Stimulated activated CD4-positive, alpha-beta T cell treated with anti-CD3 and anti-CD28 coated beads, TNF-alpha, amount 100 ng/mL, for 48 hours (primary cell): ENCODE results near the gene HSDL2.
"Not testable (repeated sequence)": the region's sequence is repeated elsewhere in the genome, so short reads cannot be mapped to it uniquely, and the experiment has no call there.

Experiments used
- DNase-seq, 3 donors: peaks; one replicate each; pipeline ENCODE4 v3.0.0-alpha.2; 2020; ENCODE audit warnings: low read depth in 3 of 3

The HSDL2 gene

DNA sequence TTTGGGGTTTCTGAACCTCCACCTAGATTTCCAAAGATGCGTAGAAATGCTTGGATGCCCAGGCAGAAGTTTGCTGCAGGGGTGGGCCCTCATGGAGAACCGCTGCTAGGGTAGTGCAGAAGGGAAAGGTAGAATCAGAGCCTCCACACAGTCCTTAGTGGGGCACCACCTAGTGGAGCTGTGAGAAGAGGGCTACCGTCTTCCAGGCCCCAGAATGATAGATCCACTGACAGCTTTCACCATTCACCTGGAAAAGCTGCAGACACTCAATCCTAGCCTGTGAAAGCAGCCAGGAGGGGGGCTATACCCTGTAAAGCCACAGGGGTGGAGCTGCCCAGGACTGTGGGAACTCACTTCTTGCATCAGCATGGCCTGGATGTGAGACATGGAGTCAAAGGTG, 13.3 kb upstream of the HSDL2 start:
- DNase-seq, result no peak

DNA sequence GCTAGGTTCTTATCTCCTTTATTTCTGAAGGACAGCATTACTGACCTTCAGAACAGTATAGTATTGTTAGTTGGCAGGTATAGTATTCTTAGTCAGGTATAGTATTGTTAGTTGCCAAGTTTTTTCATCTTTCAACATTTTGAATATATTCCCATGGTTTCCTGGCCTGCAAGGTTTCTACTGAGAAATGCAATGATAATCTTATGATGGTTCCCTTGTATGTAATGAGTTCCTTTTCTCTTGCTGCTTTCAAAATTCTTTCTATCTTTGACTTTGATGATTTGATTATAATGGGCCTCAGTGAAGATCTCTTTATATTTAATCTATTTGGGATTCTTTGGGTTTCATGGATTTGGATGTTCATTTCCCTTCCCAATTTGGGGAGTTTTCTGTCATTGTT, 12.4 kb upstream of the HSDL2 start:
- no peak for DNase-seq

DNA sequence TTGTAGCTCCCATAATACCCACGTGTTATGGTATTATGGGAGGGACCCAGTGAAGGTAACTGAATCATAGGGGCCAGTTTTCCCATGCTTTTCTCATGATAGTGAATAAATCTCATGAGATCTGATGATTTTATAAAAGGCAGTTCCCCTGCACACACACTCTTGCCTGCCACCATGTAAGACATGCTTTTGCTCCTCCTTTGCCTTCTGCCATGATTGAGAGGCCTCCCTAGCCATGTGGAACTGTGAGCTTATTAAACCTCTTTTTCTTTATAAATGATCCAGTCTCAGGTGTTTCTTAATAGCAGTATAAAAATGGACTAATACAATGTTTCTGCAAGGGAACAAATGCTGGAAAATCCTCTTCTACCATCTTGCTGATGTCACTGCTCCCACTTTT, 10.1 kb upstream of the HSDL2 start:
- DNase-seq, result no peak

DNA sequence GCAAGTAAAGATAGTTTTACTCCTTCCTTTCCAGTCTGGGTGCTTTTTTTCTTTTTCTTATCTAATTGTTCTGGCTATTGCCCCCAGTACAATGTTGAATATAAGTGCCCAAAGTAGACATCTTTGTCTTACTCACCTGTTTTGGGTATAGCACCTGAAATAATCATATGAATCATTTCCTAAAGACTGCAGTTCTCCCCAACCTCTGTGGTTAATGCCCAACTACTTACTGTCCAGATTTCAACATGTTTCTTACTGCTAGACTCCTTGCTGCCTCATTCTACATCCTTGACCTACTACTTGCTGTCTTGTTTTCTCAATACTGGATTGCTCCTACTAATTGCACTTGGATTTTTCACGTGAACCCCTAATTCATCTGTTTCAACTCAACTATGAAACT, 8.8 kb upstream of the HSDL2 start:
- DNase-seq, result no peak

DNA sequence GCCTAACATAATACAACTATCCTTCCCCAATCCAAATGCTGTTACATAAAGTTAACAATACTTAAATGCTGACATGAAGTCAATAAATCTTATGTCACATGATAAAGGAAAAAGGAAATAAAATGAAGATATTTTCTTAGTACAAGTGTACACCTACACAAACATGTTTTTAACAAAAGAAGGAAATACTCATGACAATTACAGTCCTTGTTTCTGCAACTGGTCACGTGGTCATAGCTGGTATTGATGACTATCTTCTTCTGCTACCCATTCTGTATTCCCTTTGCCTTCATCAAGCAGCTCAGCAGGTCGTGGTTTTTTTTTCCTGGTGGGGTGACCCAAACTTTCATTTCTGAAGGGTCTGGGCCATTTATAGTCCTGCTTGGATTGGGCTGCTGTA, 6.2 kb upstream of the HSDL2 start:
- DNase-seq, result not testable (repeated sequence)

DNA sequence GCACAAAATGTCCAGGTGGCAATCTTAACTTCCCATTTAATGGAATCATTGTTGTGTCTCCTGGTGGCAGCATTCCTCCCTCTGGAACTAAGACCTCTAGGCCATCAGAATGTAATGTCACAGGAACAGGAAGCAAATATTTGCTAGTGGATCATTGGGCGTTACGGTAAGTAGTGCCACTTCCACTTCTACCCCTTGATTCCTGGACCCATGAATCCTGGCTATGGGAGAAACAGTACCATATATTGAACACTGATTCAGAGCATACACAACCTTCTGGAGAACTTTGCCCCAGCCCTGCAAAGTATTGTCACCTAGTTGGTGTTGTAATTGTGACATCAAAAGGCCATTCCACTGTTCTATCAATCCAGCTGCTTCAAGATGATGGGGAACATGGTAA, 5.7 kb upstream of the HSDL2 start:
- DNase-seq, result not testable (repeated sequence)

DNA sequence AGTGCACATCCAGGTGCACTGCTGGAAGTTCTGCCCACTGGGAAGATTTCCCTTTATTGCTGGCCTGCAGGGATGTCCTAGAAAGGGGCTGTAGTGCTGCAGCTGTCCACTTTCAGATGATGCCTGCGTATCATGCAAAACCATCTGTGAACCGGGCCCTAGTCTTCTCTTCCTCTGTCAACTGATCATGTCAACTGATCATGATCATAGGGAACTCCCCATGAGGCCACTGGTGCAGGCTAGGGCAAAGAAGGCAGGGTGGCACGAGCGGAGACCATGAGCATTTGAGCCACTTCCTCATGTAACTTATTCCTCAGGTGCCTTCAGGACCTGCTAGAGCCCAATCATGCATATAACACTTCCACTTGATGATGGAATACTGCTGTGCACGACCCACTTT, 4.5 kb upstream of the HSDL2 start:
- no peak for DNase-seq

DNA sequence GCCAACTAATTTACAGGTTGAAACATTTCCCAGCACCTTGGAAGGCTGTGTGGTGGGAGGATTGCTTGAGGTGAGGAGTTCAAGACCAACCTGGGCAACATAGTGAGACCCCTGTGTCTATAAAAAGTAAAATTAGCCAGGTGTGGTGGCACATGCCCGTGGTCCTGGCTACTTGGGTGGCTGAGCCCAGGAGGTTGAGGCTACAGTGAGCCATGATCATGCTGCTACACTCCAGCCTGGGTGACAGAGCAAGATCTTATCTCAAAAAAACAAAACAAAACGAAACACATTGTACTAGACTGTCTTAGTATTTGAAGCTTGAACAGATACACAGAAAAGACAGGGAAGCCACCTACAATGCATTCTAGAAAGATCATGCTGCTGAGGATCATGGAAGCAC, 2.8 kb upstream of the HSDL2 start:
- no peak for DNase-seq

DNA sequence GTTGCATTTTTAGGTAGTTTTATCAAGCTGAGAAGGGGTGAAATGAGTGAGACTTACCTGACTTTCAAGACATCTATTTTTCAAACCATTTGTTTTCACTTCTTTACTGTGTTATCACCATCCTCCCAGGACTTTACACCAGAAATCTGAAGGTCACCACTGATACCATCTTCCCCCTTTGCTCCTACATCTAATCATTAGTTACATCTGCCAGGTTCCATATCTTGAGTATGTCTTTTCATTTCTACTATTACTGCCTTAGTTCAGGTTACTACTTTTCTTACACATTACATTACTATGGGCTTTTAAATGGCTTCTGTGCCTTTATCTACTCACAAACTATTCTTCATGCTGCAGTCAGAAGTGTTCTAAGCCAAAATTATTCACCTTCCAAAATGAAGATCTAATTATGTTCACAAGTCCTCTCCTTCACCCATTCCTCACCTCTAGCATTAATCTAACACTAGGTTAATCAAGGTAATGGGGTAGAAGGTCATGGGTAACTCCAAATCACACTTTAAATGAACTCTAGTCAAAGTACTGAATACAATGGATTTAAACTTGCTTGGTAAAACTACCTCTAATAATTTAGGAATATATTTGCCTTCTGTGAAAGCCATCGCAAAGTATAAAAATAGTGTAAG, 2.1 kb upstream of the HSDL2 start:
- DNase-seq, result no peak

DNA sequence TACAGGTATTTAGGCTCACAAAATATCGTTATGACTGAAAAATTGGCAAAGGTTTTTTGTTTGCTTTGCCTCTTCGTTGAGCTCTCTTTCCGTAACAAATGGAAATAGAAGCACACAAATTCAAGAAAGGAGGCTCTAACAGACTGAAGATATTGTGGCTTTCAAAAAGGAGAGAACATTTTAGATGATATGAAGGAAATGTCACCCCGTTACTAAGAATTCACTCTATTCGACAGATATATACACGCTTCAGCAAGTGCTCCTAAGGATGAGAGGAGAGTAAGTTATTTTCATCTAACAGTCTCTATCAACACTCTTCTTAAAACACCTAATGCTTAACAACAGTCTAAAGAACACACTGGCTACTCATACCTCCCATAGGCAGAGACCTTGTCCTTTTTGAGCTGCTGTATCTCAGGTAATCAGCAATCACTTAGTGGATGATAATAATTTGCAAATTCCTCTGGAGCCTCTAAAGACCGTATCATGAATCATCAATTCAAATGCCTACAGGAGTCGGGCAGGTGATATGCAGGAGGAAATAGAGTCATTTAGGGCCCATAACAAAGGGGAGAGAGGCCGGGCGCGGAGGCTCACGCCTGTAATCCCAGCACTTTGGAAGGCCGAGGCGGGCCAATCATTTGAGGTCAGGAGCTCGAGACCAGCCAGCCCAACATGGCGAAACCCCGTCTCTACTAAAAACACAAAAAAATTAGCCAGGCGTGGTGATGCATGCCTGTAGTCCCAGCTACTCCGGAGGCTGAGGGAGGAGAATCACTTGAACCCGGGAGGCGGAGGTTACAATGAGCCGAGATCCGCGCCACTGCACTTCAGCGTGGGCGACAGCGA, 1.4 kb upstream of the HSDL2 start:
- no peak for DNase-seq

DNA sequence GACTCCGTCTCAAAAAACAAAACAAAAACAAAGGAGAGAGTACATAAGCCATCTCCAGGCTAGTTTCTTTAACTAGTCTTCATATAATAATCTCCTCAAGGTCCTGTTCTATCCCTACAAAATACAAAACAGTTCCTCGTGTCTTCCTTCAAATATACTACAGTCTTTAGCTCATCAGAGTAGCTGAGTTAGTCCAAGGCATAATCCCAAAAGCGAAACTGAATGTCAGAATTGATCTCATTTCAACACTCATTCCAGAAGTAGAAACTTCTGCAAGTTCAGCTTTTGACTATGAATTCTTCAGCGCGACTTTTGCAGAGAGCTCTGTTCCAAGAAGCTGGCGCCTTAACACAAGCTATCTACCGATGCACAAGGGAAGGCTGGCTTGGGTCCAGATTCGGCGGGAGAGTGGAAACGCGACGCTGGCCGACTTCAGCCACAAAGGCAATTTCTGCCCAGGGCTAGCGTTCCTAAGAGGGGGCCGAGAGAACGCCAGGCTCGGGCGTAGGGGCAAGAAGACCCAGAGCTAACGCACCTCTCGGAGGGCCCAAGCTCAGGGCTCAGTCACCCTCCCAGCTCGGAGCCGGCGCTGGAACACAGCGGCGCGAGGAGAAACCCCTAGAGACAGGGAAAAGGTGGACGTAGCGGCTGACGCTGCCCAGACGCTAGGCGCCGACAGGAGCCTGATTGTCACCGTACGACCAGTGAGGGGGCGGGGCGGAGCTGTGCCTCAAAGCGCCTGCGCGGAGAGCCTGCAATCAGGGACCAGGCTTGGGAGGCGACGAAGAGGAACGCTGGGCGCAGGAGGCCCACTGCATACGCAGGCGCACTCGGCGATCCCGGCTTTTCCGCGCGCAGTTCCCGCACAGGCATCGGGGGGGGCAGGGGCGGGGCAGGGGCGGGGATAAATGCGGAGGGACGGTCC, 469 bp upstream of the HSDL2 start:
- peak; percentile 95 to 98 (median 98) for DNase-seq

DNA sequence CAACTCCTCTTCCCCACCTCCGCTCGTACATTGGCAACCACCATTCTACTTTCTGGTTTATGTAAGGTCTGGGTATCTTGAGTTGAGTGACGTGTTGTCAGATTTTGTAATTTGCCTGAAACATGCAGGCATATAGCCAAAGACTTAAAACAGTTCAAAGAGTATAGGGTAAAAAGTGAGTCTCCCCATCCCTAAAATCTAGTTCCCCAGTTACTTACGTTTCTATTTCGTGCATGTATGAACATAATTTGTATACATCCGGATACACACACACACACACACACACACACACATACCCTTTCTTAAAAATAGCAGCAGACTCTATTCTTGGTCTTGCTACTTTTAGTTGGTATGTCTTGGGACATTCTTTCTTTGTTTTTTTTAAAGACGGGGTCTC, 915 bp downstream of the HSDL2 start:
- DNase-seq, result no peak

DNA sequence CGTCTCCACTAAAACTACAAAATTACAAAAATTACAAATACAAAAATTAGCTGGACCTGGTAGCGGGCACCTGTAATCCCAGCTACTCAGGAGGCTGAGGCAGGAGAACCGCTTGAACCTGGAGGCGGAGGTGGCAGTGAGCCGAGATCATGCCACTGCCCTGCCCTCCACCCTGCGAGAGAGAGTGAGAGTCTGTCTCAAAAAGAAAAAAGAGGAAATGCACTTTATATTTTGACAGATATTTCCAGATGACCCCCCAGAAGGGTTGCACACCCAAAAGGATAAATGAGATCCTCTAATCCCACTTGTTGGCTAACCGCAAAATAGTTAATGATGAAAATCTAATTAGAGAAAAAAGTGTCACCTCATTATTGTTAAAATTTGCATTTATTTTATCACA, 2.2 kb downstream of the HSDL2 start:
- DNase-seq, result no peak

DNA sequence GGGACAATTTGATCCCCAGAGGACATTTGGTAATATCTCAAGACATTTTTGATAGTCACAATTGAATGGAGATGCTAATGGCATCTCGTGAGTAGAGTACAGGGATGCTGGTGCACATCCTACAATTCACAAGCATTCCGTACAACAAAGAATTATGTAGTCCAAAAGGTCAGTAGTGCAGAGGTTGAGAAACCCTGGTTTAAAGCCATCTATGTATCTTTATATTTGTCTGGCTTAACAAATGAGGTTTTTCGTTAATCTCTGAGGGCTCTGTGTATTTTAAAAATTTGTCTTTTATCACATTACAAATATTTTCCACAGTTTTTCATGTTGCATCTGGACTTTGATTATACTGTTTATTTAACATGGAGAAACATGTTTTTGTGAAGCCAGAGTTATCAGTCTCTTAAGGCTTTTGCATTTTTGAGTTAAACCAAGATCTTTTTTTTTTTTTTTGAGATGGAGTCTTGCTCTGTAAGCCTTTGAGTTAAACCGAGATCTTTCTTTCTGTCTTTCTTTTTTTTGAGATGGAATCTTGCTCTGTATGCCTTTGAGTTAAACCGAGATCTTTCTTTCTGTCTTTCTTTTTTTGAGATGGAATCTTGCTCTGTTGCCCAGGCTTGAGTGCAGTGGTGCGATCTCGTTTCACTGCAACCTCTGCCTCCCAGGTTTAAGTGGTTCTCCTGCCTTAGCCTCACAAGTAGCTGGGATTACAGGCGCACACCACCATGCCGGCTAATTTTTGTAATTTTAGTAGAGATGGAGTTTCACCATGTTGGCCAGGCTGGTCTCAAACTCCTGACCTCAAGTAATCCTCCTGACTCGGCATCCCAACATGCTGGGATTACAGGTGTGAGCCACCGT, 2.8 kb downstream of the HSDL2 start:
- no peak for DNase-seq

DNA sequence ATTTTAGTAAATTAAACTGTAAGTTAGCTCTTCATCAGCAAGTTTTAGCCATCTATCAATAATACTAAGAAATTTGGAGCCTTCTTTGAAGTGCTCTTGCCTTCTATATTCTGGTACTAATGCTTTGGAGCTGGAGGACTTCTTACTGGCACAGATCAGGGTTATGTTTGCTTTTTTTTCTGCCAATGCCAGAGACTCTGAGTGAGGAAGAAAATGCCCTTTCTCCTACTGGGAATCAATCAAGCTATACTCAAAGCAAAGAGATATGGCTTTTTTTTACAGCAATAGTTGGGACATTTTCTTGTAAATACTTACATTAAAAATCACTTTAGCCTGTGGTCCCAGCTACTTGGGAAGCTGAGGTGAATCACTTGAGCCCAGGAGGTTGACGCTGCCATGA, 4.3 kb downstream of the HSDL2 start:
- DNase-seq, result no peak

DNA sequence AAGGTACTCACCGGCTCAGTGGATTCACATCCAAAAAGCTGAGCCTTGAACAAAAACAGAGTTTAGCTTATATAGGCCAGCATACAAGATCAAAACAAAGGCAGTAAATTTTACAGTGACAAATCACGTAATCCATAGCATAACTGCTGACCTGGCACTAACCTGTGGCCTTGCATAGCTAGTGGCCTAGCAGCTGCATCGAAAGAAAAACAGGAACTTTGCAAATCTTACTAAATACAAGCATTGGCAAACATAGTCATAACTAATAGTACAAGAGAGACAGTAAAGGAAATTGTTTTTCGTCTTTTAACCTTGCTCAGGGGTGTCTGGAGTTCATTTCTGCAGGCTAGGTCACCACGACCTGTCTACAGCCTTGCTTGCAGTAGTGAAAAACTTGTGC, 4.8 kb downstream of the HSDL2 start:
- DNase-seq, result no peak

DNA sequence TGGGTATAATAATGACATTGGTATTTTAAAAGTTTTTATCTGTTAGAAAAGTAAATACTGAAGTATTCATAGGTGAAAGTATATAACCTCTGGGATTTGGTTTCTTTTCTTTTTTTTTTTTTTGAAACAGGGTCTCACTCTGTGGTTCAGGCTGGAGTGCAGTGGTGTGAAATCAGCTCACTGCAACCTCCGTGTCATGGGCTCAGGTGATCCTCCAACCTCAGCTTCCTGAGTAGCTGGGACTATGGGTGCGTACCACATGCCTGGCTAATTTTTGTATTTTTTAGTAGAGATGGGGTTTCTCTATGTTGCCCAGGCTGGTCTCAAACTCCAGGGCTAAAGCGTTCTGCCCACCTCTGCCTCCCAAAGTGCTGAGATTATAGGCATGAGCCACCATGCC, 7.2 kb downstream of the HSDL2 start:
- DNase-seq, result no peak

DNA sequence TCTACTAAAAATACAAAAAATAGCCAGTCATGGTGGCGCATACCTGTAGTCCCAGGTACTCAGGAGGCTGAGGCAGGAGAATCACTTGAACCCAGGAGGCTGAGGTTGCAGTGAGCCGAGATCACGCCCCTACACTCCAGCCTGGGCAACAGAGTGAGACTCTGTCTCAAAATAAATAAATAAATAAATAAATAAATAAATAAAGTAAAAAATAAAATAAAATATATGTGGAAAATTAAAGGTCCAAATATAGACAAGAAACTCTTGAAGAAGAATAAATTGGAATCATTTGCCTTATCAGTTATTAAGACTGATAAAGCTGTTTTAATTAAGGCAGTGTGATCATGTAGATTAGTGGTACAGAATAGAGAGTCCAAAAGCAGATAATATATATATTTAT, 10.0 kb downstream of the HSDL2 start:
- DNase-seq, result not testable (repeated sequence)

DNA sequence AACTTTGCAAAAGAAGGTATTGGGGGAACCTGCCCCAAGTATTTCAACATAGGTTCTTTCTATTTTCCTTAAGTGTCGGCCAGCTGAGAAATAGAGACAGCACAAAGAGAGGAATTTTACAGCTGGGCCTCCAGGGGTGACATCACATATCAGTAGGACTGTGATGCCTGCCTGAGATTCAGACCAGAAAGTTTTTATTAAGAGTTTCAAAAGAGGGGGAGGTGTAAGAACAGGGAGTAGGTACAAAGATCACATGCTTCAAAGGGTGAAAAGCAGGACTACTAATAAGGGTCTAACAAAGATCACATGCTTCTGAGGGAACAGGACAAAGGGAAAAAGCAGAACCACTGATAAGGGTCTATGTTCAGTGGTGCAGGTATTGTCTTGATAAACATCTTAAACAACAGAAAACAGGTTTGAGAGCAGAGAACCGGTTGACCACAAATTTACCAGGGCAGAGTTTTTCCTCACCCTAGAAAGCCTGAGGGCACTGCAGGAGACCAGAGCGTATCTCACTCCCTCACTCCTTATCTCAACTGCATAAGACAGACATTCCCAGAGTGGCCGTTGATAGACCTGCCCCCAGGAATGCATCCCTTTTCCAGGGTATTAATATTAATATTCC, 12.1 kb downstream of the HSDL2 start:
- not testable (repeated sequence) for DNase-seq

DNA sequence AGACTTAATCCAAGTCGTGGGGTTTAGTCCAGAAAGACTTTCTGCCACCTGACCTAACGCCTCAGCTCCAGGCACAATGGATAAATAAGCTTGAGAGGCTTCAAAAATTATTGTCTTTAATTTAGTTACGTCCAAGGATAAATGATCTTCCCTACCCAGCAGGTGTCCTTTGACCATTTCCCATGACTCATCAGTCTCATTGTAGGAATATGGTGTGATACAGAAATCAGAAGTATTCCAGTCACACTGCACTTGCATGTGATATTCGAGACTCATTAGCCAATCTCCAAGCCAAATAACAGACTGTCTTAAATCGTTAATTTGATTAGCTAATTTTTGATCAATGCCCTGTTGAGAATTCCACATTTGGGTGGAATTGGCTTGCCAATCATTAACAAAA, 13.2 kb downstream of the HSDL2 start:
- not testable (repeated sequence) for DNase-seq

DNA sequence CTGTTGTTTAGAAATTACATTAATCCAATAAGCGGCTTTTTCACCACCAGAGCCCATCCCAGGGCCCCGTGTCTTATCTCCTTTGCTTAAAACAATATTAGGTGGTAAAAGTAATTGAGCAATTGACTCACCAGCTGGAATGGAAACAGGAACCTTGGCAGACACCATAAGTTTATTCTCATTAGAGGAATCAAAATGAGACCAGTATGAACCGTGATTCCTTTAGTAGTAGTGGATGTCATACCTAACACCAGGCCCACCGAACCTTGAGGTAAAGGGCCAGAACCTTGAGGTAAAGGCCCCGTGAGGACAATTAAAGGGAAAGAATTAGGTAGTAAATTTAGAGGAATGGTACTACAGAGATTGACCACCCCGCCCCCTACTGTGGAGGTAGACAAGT, 16.5 kb downstream of the HSDL2 start:
- no peak for DNase-seq
